GM18861 (cell line): ENCODE measurements around the gene SPATA16.

ENCODE experiments used
- ATAC-seq: cut with Tn5 transposase; IDR thresholded peaks from one replicate; pipeline ENCODE4 v1.9.1; 2021; ENCODE audit not compliant: unreplicated experiment

Gene SPATA16

GRCh38 chr3:173007079-173007723 is 133.8 kb downstream of the SPATA16 start:
- ATAC-seq, result no peak

- ATAC-seq, result no peak
Measured at GRCh38 chr3:173006006-173006405, 135.0 kb downstream of the SPATA16 start.

- ATAC-seq, result no peak
Measured at GRCh38 chr3:173004681-173005080, 136.4 kb downstream of the SPATA16 start.

- no peak for ATAC-seq
Measured at GRCh38 chr3:173003956-173004355, 137.1 kb downstream of the SPATA16 start.

DNA sequence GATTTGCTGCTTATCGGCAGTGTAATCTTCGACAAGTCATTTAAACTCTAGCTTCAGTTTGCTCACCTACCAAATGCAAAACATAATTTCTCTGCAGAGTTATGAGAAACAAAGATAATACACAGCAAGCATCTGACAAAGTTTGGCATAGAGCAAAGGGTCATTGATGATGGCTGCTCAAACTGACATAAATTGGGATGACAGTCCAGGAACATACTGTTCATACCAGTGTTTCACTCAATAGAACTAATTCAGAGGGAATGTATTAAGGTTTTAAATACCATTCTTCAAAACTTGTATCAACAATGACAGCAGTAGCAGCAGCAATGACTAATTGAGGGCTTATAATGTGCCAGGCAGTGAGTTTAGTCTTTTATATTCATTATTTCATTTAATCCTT is 137.6 kb downstream of the SPATA16 start:
- no peak for ATAC-seq

DNA sequence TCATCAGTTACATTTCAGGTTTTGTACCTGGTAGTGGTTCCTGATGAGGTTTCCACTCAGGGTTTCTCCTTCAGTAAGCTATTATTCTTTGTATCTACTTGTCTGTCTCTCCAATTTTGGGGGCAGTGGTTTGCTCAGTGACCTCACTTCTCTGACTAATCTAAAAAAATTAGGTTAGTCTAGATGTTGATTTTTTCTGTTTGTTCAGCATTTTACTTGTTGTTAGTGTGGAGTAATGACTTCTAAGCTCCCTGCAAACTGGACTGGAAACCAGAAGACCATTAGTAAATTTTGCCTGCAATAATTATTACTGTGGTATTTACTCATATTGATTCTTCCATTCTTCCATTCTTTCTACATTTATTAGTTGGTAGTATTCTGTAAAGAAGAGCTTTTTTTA is 139.4 kb downstream of the SPATA16 start:
- ATAC-seq, result no peak

GRCh38 chr3:173000553-173000952 is 140.5 kb downstream of the SPATA16 start:
- no peak for ATAC-seq

DNA sequence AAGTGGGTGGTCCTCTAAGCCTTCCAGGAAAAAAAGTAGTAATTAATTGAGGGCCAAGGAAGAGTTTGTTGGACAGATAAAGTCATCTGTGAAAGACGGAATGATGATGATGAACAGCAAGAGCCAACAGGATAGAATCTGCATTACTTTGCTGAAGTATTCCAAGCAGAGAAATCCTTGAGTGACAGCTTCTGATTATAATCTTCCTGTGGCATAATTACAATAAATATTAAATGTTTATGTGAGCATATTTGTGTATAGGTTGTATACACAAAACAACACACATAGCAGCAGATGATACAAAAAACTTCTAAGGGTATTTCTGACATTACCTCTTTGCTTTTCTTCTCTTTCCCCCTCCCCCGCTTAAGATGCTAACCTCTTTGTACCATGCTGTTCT is 147.6 kb downstream of the SPATA16 start:
- ATAC-seq, result no peak

DNA sequence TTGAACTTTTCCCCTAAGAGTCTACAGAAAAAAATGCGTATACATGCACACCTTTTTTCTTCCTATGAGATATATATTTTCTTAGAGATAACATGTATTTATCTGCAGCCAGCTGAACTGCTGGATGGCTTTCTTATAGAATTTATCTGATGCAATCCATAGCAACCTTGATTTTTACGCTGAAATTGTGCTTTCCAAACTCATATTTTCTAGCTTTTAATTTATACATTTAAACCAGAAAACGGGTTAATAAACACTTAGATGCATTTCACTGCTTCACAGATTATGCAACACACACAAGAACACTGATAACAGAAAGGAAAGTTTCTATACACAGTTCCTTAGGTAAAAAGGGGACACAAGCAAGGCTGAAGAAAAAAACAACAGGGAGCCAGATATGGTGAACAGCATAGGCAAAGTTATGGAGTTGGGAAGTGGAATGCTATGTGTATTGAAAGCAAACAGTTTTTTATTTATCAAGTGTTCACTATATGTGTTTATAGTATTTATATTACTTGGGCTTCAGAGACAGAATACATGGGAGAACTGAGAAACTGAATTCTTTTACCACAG is 149.5 kb downstream of the SPATA16 start:
- ATAC-seq, result no peak

DNA sequence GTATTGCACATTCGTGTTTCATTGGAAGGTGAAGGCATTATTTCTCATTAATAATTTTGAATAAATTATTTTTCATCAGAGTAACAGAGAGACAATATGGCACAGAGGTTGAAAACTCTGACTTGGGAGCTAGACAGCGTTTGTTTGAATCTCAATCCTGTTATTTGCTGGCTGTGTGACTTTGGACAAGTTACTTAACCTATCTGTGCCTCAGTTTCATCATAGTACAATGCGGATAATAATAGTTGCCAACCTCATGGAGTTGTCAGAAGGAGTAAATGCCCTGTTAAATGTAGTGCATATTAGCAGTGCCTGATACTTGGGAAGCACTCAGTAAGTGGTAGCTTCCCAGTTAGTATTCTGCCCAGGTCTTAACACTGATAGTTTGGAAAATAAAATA is 151.7 kb downstream of the SPATA16 start:
- no peak for ATAC-seq

GRCh38 chr3:172987273-172987672 is 153.8 kb downstream of the SPATA16 start:
- ATAC-seq, result no peak

- no peak for ATAC-seq
Measured at GRCh38 chr3:172984914-172985313, 156.1 kb downstream of the SPATA16 start.

- ATAC-seq, result no peak
Measured at GRCh38 chr3:172982736-172983364, 158.2 kb downstream of the SPATA16 start.

DNA sequence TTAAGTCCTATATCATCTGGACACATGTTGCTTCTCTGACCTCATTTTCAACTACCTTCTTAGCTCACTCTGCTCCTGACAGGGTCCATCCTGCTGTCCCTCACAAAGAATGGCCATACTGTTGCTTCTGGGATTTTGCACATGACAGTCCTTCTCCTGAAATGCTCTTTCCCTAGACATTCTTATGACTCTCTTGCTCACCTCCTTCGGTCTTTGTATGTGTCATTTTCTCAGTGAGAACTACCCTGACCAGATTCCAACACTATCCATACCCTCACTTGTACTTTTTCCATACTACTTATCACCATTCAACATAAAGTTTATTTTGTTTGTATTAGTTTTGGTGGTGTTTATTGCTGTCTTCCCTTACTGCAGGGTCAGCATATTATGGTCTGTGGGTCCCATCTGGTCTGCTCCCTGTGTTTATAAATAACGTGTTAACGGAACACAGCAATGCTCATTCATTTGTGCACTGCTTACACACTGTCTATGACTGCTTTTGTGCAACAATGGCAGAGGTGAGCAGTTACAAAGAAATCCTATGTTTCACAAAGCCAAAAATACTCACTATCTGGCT is 159.5 kb downstream of the SPATA16 start:
- ATAC-seq, result no peak

DNA sequence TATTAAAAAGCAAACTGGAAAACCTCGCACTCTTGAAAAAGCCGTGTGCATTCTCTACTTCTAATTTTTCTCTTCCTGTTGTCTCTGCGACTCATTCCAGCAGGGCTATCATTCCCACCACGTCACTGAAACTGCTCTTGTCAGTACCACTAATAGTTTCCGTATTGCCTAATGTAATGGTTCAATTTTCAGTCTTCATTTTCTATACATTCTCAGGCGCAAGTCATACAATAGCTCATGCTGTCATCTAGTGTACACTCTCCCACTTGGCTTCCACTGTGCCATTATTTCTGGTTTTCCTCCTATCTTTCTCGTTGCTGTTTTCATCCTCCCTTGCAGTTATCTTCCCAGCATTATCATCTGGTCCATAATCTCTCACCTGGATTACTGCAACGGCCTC is 160.2 kb downstream of the SPATA16 start:
- ATAC-seq, result no peak

DNA sequence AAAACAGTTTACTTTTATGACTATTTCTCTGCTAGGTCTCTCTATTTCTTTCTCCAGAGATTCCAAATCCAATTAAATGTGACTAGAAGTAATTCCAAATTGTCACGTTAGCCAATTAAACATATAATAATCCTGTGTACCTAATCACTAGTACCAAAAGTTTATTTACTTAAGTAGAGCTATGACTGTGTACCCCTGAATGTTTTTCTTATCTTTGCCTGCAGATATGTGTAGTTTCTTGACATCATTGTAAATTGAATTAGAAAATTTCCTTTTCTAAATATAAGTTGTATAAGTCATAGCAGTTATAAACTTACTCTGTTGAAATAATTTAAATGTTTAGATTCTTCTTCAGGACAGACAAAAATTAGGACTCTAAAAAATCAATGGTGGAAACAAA is 163.3 kb downstream of the SPATA16 start:
- no peak for ATAC-seq

DNA sequence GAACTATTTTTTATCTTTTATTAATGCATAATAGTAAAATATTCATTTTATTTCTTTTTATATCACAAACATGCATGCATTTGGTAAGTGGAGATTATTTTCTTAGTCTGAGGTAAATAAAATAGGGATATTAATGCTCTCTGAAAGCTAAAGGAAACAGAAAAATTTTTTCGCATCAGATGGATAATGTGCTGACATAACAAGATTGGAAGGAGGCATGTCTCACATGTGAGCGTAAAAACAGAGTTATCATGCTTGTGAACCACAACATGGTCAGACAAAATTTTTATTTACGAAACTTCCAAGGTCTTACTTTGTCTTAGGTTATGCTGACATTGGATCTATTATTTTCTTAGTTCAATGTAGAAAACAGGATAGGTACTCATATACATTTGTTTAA is 166.1 kb downstream of the SPATA16 start:
- no peak for ATAC-seq

DNA sequence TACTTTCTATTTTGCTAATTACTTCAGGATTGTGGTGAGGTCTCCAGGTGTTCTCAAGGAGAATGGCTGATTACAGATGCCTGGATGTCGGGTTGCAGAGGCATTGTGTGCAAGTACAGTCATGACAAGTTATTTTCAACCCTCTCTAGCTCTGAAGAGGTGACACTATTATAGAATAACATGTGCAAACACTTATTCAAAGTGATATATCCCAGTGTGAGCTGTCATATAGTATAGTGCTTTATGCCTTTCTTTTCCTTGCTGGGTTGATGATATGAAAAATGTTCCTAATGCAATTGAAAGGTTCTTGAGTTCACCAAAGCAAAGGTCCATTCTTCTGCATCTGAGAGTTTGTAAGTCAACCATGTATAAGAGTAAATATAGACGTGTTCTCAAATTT is 167.2 kb downstream of the SPATA16 start:
- no peak for ATAC-seq

DNA sequence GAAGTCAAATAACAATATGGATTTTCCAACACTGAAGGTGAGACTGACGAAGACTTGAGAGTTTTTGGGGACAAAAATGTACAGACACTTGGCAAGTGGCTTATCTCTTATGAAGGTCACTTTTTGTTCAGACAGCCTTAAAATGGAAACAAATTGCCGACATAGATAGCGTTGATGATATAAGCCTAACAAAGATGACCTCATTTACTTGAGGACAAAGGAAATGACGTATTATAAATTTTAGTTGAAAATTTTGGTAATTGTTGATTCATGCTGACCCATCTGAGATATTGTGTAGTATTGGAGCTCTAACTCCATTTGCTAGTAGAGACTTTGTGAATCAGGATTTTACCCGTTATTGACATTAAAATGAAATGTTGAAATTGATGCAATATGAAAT is 168.3 kb downstream of the SPATA16 start:
- ATAC-seq, result no peak

GRCh38 chr3:172972067-172972466 is 169.0 kb downstream of the SPATA16 start:
- ATAC-seq, result no peak

GRCh38 chr3:172968646-172969045 is 172.4 kb downstream of the SPATA16 start:
- ATAC-seq, result no peak

GRCh38 chr3:172965256-172965655 is 175.8 kb downstream of the SPATA16 start:
- ATAC-seq, result no peak
